Heart left ventricle (tissue), 16 donors: Measurements from ENCODE around the gene CTDSP2. TPM values are rescaled to one million over a fixed set of nuclear protein-coding genes. Genes with fewer than 3 reads are reported as not detected.
"Not testable (repeated sequence)": the region's sequence is repeated elsewhere in the genome, so short reads cannot be mapped to it uniquely, and the experiment has no call there.

ENCODE experiments used
- ATAC-seq, 4 donors: fragments of 200-7000 bp; cut with Tn5 transposase; one replicate each; pipeline ENCODE4 v1.9.1; 2020 to 2022; ENCODE audit warnings: moderate library complexity in 4 of 4, mild to moderate bottlenecking in 3 of 4, moderate number of reproducible peaks in 1 of 4
- DNase-seq, 5 donors: peaks; one replicate each; pipeline ENCODE4 v3.0.0-alpha.2; 2020
- H3K27ac ChIP-seq, 12 donors: fragments of 200-600 bp; sonication (generic) in 4 of 12; one replicate each; pipeline versions ENCODE4 v1.5.0 to v1.8.0; 2016 to 2022; ENCODE audit warnings: mild to moderate bottlenecking in 2 of 12
- H3K27me3 ChIP-seq, 9 donors: fragments of 200-600 bp; sonication (generic) in 2 of 9; one replicate each; pipeline versions ENCODE4 v1.5.1 to v1.8.0; 2016 to 2022; ENCODE audit warnings: mild to moderate bottlenecking in 3 of 9
- H3K36me3 ChIP-seq, 9 donors: fragments of 200-600 bp; sonication (generic) in 2 of 9; one replicate each; pipeline versions ENCODE4 v1.5.0 to v1.8.0; 2018 to 2022; ENCODE audit warnings: mild to moderate bottlenecking in 2 of 9
- H3K4me1 ChIP-seq, 12 donors: fragments of 200-600 bp; sonication (generic) in 4 of 12; one replicate each; pipeline versions ENCODE4 v1.5.0 to v1.8.0; 2016 to 2022; ENCODE audit warnings: mild to moderate bottlenecking in 3 of 12
- H3K4me3 ChIP-seq, 12 donors: fragments of 200-600 bp; sonication (generic) in 4 of 12; one replicate each; pipeline versions ENCODE4 v1.5.0 to v1.8.0; 2017 to 2022; ENCODE audit warnings: mild to moderate bottlenecking in 9 of 12, moderate library complexity in 4 of 12
- H3K9me3 ChIP-seq, 12 donors: fragments of 200-600 bp; sonication (generic) in 4 of 12; one replicate each; pipeline versions ENCODE4 v1.5.0 to v1.8.0; 2016 to 2022; ENCODE audit warnings: mild to moderate bottlenecking in 1 of 12
- CTCF ChIP-seq, 12 donors: fragments of 200-600 bp; sonication (generic) in 4 of 12; IDR thresholded peaks; one replicate each; pipeline versions ENCODE4 v1.5.0 to v1.8.0; 2018 to 2022; ENCODE audit warnings: antibody characterized with exemption in 12 of 12, mild to moderate bottlenecking in 5 of 12
- POLR2A ChIP-seq, 2 donors: fragments of 450-650 bp; IDR thresholded peaks; one replicate each; pipeline ENCODE4 v1.6.1; 2017; ENCODE audit warnings: antibody characterized with exemption in 2 of 2, mild to moderate bottlenecking in 2 of 2, moderate library complexity in 2 of 2
- WGBS, 4 donors: extraction: QIAGEN DNeasy Blood & Tissue Kit in 2 of 4; methylation state at CpG; one replicate each; pipeline versions ENCODE4 v1.1.5 to v1.1.7; 2013 to 2018; 5-methylcytosine and 5-hydroxymethylcytosine counted together
- intact Hi-C, 10 donors: fragments of 100-400 bp; cut with DNase I; formaldehyde crosslinking; loops; one replicate each; pipeline versions ENCODE4 v1.11.1 to v1.14.2; 2022
- polyA plus RNA-seq, 2 donors: library from polyadenylated mRNA; stranded (reverse); fragments of 200-250 nt; gene quantifications; one replicate each; pipeline ENCODE4 v1.2.3, GENCODE V29; 2013
- total RNA-seq, 9 donors: library from RNA; depleted of rRNA in 2 of 9; stranded (reverse); fragments of >200 nt in 2 of 9; fragmentation: NEBNext Ultra II Directional in 3 of 9; extraction: Animal tissue kit (Norgen Biotek cat#: 25700) in 3 of 9; gene quantifications; one replicate each; pipeline versions ENCODE4 v1.1.0 to v1.2.4, GENCODE V29; 2016 to 2023
- donor health status: ischemic (EF 13 %, LVEDD 7.1; RV severe dilation, severe dysfunction).
- donor health status: healthy with polysubstance abuse.
- donor health status: DM: no; HTN: yes; CAD: no.
- donor health status: DM: no; HTN: no; CAD: no.
- donor health status: ischemic (EF 25% LVEDD 6.9; RV normal size, moderate dysfunction).
- donor health status: ischemic (EF 25% LVEDD 5.7; RV mildly dilated, moderate dysfunction).
- donor health status: healthy.
- donor health status: DM: yes; HTN: yes; CAD: no.
- donor health status: ischemic (EF 35%, LVEDD 5.7; RV mildly dilated, moderate dysfunction).
- donor health status: nonischemic (EF 11% LVEDD 7.7; RV severe dilation, severe dysfunction).
- donor health status: DM: yes; HTN: yes; CAD: no.
- donor health status: PGD.
- donor health status: ischemic (EF 29% LVEDD 5.4; RV normal size, mild dysfunction).
- donor health status: nonischemic (EF 23%, LVEDD 6.1; RV moderate dilation, normal function).

Gene CTDSP2
- total and polyA plus RNA-seq, 11 donors = 28.0 to 191 (median 82.9) TPM

DNA sequence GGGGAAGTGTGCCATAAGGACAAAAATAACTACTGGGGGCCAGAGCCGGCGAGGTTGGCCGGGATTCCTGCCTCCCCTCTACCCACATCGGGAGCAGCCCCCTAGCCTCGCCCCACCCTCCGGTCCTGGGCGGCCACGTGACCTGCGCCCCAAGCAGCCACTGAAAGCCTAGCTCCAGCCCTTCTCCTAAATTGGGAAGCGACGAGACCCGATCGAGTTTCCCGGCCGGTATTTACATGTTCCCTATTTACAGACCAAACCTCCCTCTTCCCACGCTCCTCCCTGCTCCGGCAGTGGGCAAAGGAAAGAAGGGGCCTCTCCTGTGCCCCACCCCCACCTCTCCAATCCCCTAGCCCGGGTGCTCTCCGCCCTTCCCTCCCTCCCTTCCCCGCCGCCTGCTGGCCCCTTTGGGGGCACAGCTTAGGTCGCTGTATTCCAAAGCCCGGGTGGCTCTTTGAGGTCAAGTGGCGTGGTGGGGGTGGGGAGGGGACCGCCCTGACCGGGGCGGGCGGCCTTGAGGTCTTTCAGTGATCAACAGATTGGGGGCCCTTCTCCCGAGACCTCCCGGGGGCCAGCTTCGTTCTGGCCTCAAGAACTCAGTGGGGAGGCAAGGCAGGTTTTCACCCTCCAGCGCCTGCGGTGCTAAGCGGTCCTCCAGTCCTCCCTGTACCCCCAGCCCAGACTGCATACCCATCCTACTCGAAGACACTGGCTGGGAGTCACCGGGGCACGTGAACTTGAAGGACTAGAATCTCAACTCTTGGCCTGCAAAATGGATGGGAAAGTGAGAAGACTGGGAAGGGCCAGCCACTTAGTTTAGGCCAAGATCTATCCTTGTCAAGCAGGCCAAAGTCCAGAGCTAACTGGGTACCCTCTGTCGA is 6.3 kb upstream of the CTDSP2 start:
- DNase-seq (peak; percentile 69 to 79 (median 78)), ATAC-seq (peak; percentile 72 to 88 (median 82))
- 17 to 33% (median 22%) methylated on average over 23 to 38 of the region's 38 CpGs for WGBS, 4 donors
- TF ChIP-seq CTCF (IDR thresholded peaks at IDR 0.05) = peak in 9 of 12 donors; percentile 7 to 31 (median 25)
- no peak for TF ChIP-seq POLR2A (IDR thresholded peaks at IDR 0.05)
- peak overlapping the region in 11 of 12 donors; percentile 19 to 62 (median 51) for H3K4me3 ChIP-seq
- H3K9me3 ChIP-seq = peaks cover 0 to 4% (median 0%) of the 10 kb centered on the region in 12 donors
- peaks cover 0 to 10% (median 0%) of the 10 kb centered on the region in 9 donors for H3K27me3 ChIP-seq
- intact Hi-C loops = no loop called here
- H3K27ac ChIP-seq = peak overlapping the region; percentile 51 to 96 (median 85)
- no peaks in the 10 kb centered on the region for H3K36me3 ChIP-seq
- H3K4me1 ChIP-seq = peaks cover 0 to 49% (median 34%) of the 10 kb centered on the region in 12 donors

DNA sequence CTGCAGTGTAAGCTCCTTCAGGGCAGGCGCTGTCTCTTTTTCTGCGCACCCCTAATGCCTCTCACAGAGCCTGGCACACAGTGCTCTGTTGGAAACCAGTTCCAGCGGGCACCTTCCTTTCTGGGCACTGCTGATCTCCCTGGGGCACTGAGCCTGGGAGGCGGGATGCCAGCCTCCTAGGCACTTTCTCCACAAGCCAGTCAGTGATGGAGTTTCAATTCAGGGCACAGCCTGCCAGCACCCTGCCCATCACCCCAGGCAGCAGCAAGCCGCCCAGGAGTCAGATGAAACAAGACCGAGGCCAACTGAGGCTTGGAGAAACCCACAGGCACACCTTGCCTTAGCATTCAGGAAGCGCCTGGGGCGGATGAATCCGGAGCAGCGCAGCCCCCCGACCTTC is 5.7 kb upstream of the CTDSP2 start:
- peak; percentile 66 to 82 (median 70) for ATAC-seq
- WGBS, 4 donors = 27 to 57% (median 35%) methylated on average over 4 to 11 of the region's 11 CpGs
- H3K27ac ChIP-seq = peak overlapping the region; percentile 51 to 96 (median 85)
- TF ChIP-seq CTCF (IDR thresholded peaks at IDR 0.05) (no peak), POLR2A (IDR thresholded peaks at IDR 0.05) (no peak)
- H3K27me3 ChIP-seq = peaks cover 0 to 10% (median 0%) of the 10 kb centered on the region in 9 donors
- peak overlapping the region in 11 of 12 donors; percentile 19 to 62 (median 51) for H3K4me3 ChIP-seq
- peaks cover 0 to 4% (median 0%) of the 10 kb centered on the region in 12 donors for H3K9me3 ChIP-seq
- intact Hi-C loops = no loop called here
- peak in 4 of 5 donors; percentile 46 to 76 (median 54) for DNase-seq
- no peaks in the 10 kb centered on the region for H3K36me3 ChIP-seq
- H3K4me1 ChIP-seq = peaks cover 0 to 53% (median 37%) of the 10 kb centered on the region in 12 donors

- peaks cover 0 to 55% (median 38%) of the 10 kb centered on the region in 12 donors for H3K4me1 ChIP-seq
- intact Hi-C loops = no loop called here
- no peaks in the 10 kb centered on the region for H3K36me3 ChIP-seq
- WGBS, 4 donors = 86 to 91% (median 88%) methylated on average over 1 of the region's 1 CpG
- H3K9me3 ChIP-seq = peaks cover 0 to 4% (median 0%) of the 10 kb centered on the region in 12 donors
- H3K4me3 ChIP-seq = no peak overlapping the region
- TF ChIP-seq CTCF (IDR thresholded peaks at IDR 0.05) (no peak), POLR2A (IDR thresholded peaks at IDR 0.05) (no peak)
- DNase-seq (no peak), ATAC-seq (no peak)
- H3K27me3 ChIP-seq = peaks cover 0 to 10% (median 0%) of the 10 kb centered on the region in 9 donors
- H3K27ac ChIP-seq = peak overlapping the region in 10 of 12 donors; percentile 79 to 96 (median 87)
Measured at GRCh38 chr12:57851552-57851951, 5.0 kb upstream of the CTDSP2 start.

DNA sequence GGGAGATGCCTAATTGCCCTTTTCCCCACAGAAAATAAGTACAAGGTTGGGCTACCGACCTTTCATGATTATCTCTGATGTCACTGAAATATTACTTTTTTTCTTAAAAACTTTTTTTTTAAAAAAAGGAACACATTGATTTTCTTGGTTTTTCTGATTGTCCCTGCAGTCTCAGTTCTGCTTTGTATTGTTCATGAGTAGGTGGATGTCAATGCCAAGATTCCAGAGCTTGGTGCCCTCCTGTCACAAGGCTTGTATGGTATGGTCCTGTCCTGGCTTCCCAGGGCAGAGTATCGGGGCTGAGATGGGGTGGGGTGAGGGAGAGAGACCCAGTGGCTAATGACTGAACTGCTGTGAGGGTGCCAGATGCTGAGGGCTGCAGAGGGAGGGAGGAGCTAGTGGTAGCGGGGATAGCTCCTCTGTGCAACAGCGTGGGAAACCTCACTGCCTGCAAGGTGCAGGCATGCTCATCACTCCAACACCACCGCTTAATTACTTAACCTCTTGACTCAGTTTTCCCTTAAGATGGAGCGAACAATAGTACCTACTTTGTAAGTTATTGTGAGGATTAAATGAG is 4.4 kb upstream of the CTDSP2 start:
- peak overlapping the region in 4 of 12 donors; percentile 0 to 90 (median 8) for H3K27ac ChIP-seq
- peaks cover 0 to 55% (median 38%) of the 10 kb centered on the region in 12 donors for H3K4me1 ChIP-seq
- peaks cover 0 to 10% (median 0%) of the 10 kb centered on the region in 9 donors for H3K27me3 ChIP-seq
- ATAC-seq (no peak), DNase-seq (peak in 1 of 5 donors; percentile 46)
- no peaks in the 10 kb centered on the region for H3K9me3 ChIP-seq
- 42 to 65% (median 51%) methylated on average over 5 to 6 of the region's 6 CpGs for WGBS, 4 donors
- TF ChIP-seq POLR2A (IDR thresholded peaks at IDR 0.05) (no peak), CTCF (IDR thresholded peaks at IDR 0.05) (no peak)
- no peak overlapping the region for H3K4me3 ChIP-seq
- no peaks in the 10 kb centered on the region for H3K36me3 ChIP-seq
- intact Hi-C loops = no loop called here

GRCh38 chr12:57849447-57849846 is 2.9 kb upstream of the CTDSP2 start:
- not testable (repeated sequence) for DNase-seq, ATAC-seq, H3K9me3 ChIP-seq, H3K4me3 ChIP-seq, H3K36me3 ChIP-seq
- Histone ChIP-seq H3K27ac (peak overlapping the region in 1 of 12 donors; percentile 90), H3K4me1 (peaks cover 0 to 47% (median 32%) of the 10 kb centered on the region in 12 donors), H3K27me3 (peaks cover 0 to 10% (median 0%) of the 10 kb centered on the region in 9 donors)
- 80 to 88% (median 84%) methylated on average over 3 of the region's 3 CpGs for WGBS, 4 donors
- intact Hi-C loops = loop anchor here in 2 of 10 donors (5.0 kb wide), 2 partner anchors 43 to 48 kb away; no protein-coding TSS in a partner anchor
